Endodermal cell (in vitro differentiated cells): Measurements from ENCODE around the gene BUD31. TPM values are rescaled to one million over a fixed set of nuclear protein-coding genes. Genes with fewer than 3 reads are reported as not detected.
A peak's percentile ranks its signal among the peaks of the same experiment; 100 is the strongest.
"Not testable (repeated sequence)": the region's sequence is repeated elsewhere in the genome, so short reads cannot be mapped to it uniquely, and the experiment has no call there.

Source experiments
- DNase-seq: peaks from one replicate; pipeline ENCODE4 v3.0.0-alpha.2; 2017
- H3K27ac ChIP-seq: 2 replicates; pipeline ENCODE4 v1.5.1; 2013; ENCODE audit warnings: mild to moderate bottlenecking, low read depth, low read length, moderate library complexity
- H3K27me3 ChIP-seq: 2 replicates; pipeline ENCODE4 v1.6.1; 2013; ENCODE audit warnings: mild to moderate bottlenecking, low read length, moderate library complexity; ENCODE audit not compliant: insufficient read depth, control insufficient read depth, poor library complexity, severe bottlenecking
- H3K36me3 ChIP-seq: 2 replicates; pipeline ENCODE4 v1.7.0; 2013; ENCODE audit warnings: mild to moderate bottlenecking, low read length, moderate library complexity; ENCODE audit not compliant: control insufficient read depth, insufficient read depth
- H3K4me1 ChIP-seq: one replicate; pipeline ENCODE4 v1.7.0; 2013; ENCODE audit warnings: low read length; ENCODE audit not compliant: control insufficient read depth, insufficient read depth
- H3K4me3 ChIP-seq: 2 replicates; pipeline ENCODE4 v1.5.1; 2013; ENCODE audit warnings: mild to moderate bottlenecking, low read length, moderate library complexity
- H3K9ac ChIP-seq: 2 replicates; pipeline ENCODE4 v1.6.1; 2013; ENCODE audit warnings: mild to moderate bottlenecking, low read length, moderate library complexity; ENCODE audit not compliant: poor library complexity, severe bottlenecking; ENCODE audit errors: extremely low read depth
- H3K9me3 ChIP-seq: 2 replicates; pipeline ENCODE4 v1.6.1; 2013; ENCODE audit warnings: mild to moderate bottlenecking, low read length, moderate library complexity; ENCODE audit not compliant: control insufficient read depth
- H3K27ac Mint-ChIP-seq: 2 replicates; pipeline ENCODE4 v1.8.0; 2020; ENCODE audit warnings: mixed read lengths
- H3K27me3 Mint-ChIP-seq: 2 replicates; pipeline ENCODE4 v1.8.0; 2021; ENCODE audit warnings: mild to moderate bottlenecking, mixed read lengths; ENCODE audit not compliant: insufficient read depth
- H3K36me3 Mint-ChIP-seq: 2 replicates; pipeline ENCODE4 v1.8.0; 2020; ENCODE audit warnings: low read depth, mixed read lengths
- H3K4me1 Mint-ChIP-seq: 2 replicates; pipeline ENCODE4 v1.8.0; 2020; ENCODE audit warnings: mixed read lengths
- H3K4me3 Mint-ChIP-seq: 2 replicates; pipeline ENCODE4 v1.8.0; 2020; ENCODE audit warnings: mild to moderate bottlenecking, moderate library complexity, mixed read lengths
- H3K9me3 Mint-ChIP-seq: 2 replicates; pipeline ENCODE4 v1.8.0; 2020; ENCODE audit warnings: mild to moderate bottlenecking, mixed read lengths
- WGBS, 2 experiments: methylation state at CpG; one replicate each; pipeline versions ENCODE4 v1.1.5 to v1.1.7; 2013; ENCODE audit warnings: missing lambda C conversion rate in 2 of 2, mixed read lengths in 1 of 2; ENCODE audit not compliant: insufficient coverage in 1 of 2, insufficient read length in 1 of 2; 5-methylcytosine and 5-hydroxymethylcytosine counted together
- total RNA-seq, 2 donors: library from RNA; stranded (reverse); fragmentation: NEBNext Ultra II Directional in 1 of 2; extraction: Animal tissue kit (Norgen Biotek cat#: 25700) in 1 of 2; gene quantifications; 2 replicates in 1 of 2; 3 replicates in 1 of 2; pipeline ENCODE4 v1.2.1, GENCODE V29; 2021
- TF ChIP-seq, protein P1 (sequence below): fragments of 200-600 bp; sonication (generic); conservative IDR thresholded peaks from 2 replicates; pipeline ENCODE4 v1.5.0; 2021; ENCODE audit warnings: antibody characterized with exemption, mild to moderate bottlenecking

The BUD31 gene
- total RNA-seq, 2 donors from 2014 or later: 102 to 117 TPM

DNA sequence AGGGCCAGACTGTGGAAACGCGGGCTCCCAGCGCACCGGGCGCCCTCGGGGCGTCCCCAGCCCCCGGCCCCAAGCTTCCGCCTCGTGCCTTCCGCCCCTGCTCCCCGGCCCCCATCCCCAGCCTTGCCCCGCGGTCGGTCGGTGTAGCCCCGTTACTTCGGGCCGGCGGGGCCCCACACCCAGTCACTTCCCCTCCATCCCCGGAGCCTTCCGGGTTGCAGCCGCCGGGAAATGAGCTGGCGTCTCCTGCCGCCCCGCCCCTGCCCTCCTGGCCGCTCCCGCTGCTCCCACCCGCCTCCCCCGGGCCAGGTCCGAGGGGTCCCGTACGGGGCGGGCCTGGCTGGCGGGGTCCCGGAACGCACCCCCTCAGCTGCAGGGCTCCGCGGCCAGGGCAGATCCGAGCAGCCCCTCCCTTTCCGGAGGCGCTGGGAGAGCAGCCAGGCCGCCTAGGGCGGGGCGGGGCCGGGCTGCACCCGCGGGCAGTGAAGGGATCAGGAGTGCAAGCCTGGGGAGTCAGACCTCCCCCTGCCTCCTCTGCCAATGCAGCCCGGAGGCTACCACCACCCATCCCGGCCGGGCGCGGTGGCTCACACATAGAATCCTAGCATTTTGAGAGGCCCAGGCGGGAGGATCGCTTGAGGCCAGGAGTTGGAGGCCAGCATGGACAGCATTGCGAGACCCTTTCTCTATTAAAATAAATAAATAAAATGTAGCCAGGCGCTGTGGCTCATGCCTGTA lies 33.5 kb upstream of the BUD31 start:
- H3K27me3 ChIP-seq: no peaks in the 10 kb centered on the region
- DNase-seq: peak; percentile 85
- Mint-ChIP-seq H3K4me3 (peak overlapping the region; percentile 63), H3K36me3 (peaks cover 14% of the 10 kb centered on the region), H3K27ac (no peak overlapping the region), H3K9me3 (no peaks in the 10 kb centered on the region), H3K4me1 (peaks cover 7% of the 10 kb centered on the region), H3K27me3 (peaks cover 12% of the 10 kb centered on the region)
- H3K9ac ChIP-seq: no peak overlapping the region
- 8 to 16% methylated on average over 20 to 58 of the region's 58 CpGs for WGBS, 2 experiments
- TF ChIP-seq, protein P1, sequence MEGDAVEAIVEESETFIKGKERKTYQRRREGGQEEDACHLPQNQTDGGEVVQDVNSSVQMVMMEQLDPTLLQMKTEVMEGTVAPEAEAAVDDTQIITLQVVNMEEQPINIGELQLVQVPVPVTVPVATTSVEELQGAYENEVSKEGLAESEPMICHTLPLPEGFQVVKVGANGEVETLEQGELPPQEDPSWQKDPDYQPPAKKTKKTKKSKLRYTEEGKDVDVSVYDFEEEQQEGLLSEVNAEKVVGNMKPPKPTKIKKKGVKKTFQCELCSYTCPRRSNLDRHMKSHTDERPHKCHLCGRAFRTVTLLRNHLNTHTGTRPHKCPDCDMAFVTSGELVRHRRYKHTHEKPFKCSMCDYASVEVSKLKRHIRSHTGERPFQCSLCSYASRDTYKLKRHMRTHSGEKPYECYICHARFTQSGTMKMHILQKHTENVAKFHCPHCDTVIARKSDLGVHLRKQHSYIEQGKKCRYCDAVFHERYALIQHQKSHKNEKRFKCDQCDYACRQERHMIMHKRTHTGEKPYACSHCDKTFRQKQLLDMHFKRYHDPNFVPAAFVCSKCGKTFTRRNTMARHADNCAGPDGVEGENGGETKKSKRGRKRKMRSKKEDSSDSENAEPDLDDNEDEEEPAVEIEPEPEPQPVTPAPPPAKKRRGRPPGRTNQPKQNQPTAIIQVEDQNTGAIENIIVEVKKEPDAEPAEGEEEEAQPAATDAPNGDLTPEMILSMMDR: no peak
- H3K4me3 ChIP-seq: peak overlapping the region; percentile 79
- no peaks in the 10 kb centered on the region for H3K4me1 ChIP-seq
- H3K27ac ChIP-seq: no peak overlapping the region
- H3K9me3 ChIP-seq: no peaks in the 10 kb centered on the region
- peaks cover 10% of the 10 kb centered on the region for H3K36me3 ChIP-seq

DNA sequence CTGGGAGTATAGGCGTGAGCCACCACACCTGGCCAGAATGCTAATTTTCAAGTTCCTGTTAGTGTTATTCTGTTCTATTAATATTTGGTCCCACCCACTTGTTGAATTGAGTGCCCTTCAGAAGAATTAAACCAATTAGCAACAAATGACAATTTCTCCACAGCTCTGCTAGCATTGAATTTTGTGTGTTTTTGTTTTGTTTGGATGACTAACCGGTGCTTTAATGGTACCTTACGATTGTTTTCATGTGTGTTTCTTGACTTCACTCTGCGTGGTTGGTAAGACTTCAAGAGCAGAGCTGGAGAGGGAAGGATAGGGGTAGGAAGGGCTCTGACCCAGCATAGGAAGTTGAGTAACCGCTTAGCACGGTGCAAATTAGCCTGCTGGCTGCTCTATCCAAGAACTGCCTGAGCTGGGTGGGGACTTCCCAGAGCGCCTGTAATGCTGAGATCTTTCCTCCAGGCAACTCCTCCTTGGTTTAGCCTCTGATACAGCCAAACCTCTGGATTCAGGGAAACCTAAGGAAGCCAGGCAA lies 29.7 kb upstream of the BUD31 start:
- Histone ChIP-seq H3K9me3 (no peaks in the 10 kb centered on the region), H3K4me1 (no peaks in the 10 kb centered on the region), H3K27me3 (no peaks in the 10 kb centered on the region), H3K27ac (no peak overlapping the region), H3K36me3 (peaks cover 10% of the 10 kb centered on the region), H3K9ac (no peak overlapping the region), H3K4me3 (no peak overlapping the region)
- no peaks in the 10 kb centered on the region for H3K27me3 Mint-ChIP-seq
- TF ChIP-seq, protein P1: no peak
- no peaks in the 10 kb centered on the region for H3K9me3 Mint-ChIP-seq
- no peak for DNase-seq
- 85 to 90% methylated on average over 6 to 7 of the region's 7 CpGs for WGBS, 2 experiments
- H3K27ac Mint-ChIP-seq: peak overlapping the region; percentile 75
- H3K4me1 Mint-ChIP-seq: peaks cover 7% of the 10 kb centered on the region
- no peak overlapping the region for H3K4me3 Mint-ChIP-seq
- peaks cover 26% of the 10 kb centered on the region for H3K36me3 Mint-ChIP-seq

- H3K27ac Mint-ChIP-seq: peak overlapping the region; percentile 87
- H3K27ac ChIP-seq, H3K4me3 Mint-ChIP-seq: not testable (repeated sequence)
These were observed 29.1 kb upstream of the BUD31 start for GRCh38 chr7:99379693-99380031.

More at GRCh38 chr7:99379693-99380031, 29.1 kb upstream of the BUD31 start:
- H3K9ac ChIP-seq, H3K36me3 ChIP-seq, H3K9me3 ChIP-seq, H3K9me3 Mint-ChIP-seq, H3K4me1 ChIP-seq, H3K27me3 Mint-ChIP-seq, H3K4me3 ChIP-seq, H3K27me3 ChIP-seq, H3K4me1 Mint-ChIP-seq, DNase-seq: not testable (repeated sequence)
- H3K36me3 Mint-ChIP-seq: peaks cover 26% of the 10 kb centered on the region
- WGBS, 2 experiments: 89 to 91% methylated on average over 4 to 7 of the region's 7 CpGs
